ENCODE results near the gene KCNQ4.

- TF ChIP-seq EZH2 (conservative IDR thresholded peaks at IDR 0.05; ENCODE audit: low read depth, low read length) (no peak), CHD2 (IDR thresholded peaks at IDR 0.05; ENCODE audit: low read depth, low read length) (no peak), PHB2 (IDR thresholded peaks at IDR 0.05; ENCODE audit: partially characterized antibody) (no peak), ZFP82 (CRISPR knock-in tag; IDR thresholded peaks at IDR 0.05; ENCODE audit: borderline replicate concordance) (no peak)
Observed at GRCh38 chr1:40782371-40782956, 1.1 kb upstream of the KCNQ4 start.

All from HepG2 (cell line).